Measurements from ENCODE around the gene RAD51D.

- TF ChIP-seq CTCF (IDR thresholded peaks at IDR 0.05; ENCODE audit: insufficient read depth, low read length) (no peak), GABPA (IDR thresholded peaks at IDR 0.05; ENCODE audit: low read depth) (no peak)
Measured at GRCh38 chr17:35129154-35129972, 9.7 kb upstream of the RAD51D start.
